ENCODE measurements around the gene SLC34A1.

SLC34A1 gene

DNA sequence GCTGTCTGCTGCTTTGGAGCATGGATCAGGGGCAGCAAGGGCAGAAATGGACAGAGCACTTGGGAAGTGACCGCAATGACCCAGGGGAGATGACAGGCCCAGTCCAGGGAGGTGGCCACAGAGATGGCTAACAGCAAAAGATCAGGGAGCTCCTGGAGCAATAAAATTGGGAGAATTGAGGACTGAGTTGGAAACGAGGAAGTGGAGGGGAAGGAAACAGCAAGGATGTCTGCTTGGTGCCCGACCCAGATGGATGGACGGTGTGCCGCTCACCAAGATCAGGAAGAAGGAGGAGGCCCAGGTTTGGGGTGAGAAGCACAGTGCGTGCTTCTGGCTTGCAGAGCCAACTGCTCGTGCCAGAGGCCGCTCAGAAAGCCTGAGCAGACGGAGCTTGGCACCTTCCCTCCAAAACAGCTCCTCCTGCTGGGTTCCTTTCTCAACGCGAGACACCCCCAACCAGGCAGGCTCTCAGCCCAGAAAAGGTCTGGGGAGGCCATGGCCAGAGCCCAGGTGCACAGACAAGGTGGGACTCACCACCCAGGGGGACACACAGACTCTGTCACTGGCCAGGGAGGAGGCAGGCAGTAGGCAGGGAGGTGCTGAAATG is 1.7 kb upstream of the SLC34A1 start:
- TF ChIP-seq, protein P1, sequence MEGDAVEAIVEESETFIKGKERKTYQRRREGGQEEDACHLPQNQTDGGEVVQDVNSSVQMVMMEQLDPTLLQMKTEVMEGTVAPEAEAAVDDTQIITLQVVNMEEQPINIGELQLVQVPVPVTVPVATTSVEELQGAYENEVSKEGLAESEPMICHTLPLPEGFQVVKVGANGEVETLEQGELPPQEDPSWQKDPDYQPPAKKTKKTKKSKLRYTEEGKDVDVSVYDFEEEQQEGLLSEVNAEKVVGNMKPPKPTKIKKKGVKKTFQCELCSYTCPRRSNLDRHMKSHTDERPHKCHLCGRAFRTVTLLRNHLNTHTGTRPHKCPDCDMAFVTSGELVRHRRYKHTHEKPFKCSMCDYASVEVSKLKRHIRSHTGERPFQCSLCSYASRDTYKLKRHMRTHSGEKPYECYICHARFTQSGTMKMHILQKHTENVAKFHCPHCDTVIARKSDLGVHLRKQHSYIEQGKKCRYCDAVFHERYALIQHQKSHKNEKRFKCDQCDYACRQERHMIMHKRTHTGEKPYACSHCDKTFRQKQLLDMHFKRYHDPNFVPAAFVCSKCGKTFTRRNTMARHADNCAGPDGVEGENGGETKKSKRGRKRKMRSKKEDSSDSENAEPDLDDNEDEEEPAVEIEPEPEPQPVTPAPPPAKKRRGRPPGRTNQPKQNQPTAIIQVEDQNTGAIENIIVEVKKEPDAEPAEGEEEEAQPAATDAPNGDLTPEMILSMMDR (conservative IDR thresholded peaks at IDR 0.05; ENCODE audit: low read depth, low read length) = peak; percentile 56
- no peak overlapping the region for H3K4me3 ChIP-seq (ENCODE audit: low read length)
- no peak for DNase-seq (ENCODE audit: low read depth)

DNA sequence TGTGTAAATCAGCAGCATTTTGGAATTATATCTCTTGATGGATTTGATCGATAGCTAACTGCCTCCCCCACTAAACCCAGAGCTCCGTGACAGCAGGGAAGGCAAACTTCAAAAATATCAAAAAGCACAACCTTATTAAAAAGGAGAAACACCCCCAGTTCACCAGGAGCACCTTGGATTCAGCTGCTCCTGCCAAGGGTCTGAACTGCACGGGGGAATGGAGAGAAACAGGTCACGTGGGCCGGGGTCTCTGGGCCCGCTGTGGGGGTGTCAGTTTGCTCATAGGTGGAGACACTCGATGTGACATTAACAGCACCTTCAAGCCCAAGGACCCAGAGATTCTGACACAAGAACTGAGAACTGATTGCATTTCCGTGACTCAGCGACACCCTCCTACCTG is 1.1 kb upstream of the SLC34A1 start:
- TF ChIP-seq, protein P1 (conservative IDR thresholded peaks at IDR 0.05; ENCODE audit: low read depth, low read length) = no peak

DNA sequence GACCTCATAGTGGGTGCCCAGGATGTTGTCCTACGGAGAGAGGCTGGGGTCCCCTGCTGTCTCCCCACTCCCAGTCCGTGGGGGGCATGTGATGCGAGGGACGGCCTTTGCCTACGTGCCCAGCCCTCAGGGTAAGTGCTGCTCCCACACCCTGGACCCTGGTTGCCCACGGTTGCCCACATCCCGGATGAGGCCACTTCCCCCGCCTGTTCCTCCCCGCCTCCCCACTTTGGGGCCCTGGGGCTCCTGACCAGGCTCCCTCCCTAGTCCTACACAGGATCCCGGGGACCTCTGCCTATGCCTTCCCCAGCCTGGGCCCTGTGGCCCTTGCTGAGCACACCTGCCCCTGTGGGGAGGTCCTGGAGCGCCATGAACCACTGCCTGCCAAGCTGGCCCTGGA is 1.5 kb downstream of the SLC34A1 start:
- no peak overlapping the region for H3K4me3 ChIP-seq (ENCODE audit: low read length)
- TF ChIP-seq, protein P1 (conservative IDR thresholded peaks at IDR 0.05; ENCODE audit: low read depth, low read length) = no peak
- DNase-seq (ENCODE audit: low read depth) = no peak

More for the DNA sequence above, 1.1 kb upstream of the SLC34A1 start:
- no peak overlapping the region for H3K4me3 ChIP-seq (ENCODE audit: low read length)
- DNase-seq (ENCODE audit: low read depth) = no peak

DNA sequence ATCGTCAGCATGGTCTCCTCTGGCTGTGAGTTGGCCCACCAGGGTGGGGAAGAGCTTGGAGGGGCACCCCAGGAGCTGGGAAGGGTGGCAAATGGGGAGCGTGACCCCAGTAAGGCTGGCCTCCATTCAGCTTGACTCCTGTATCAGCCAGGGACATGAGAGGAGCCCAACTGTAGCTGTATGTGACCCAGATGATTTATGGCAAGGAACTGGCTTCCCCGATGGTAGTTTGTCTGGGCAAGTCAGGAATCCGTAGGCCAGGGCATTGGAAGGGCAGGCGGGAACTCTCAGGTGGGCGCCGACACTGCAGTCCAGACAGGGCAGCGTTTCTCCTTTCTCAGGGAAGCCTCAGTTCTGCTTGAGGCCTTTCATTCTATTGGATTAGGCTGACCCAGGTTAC is 2.3 kb downstream of the SLC34A1 start:
- TF ChIP-seq, protein P1 (conservative IDR thresholded peaks at IDR 0.05; ENCODE audit: low read depth, low read length) = no peak
- H3K4me3 ChIP-seq (ENCODE audit: low read length) = no peak overlapping the region
- DNase-seq (ENCODE audit: low read depth) = no peak

DNA sequence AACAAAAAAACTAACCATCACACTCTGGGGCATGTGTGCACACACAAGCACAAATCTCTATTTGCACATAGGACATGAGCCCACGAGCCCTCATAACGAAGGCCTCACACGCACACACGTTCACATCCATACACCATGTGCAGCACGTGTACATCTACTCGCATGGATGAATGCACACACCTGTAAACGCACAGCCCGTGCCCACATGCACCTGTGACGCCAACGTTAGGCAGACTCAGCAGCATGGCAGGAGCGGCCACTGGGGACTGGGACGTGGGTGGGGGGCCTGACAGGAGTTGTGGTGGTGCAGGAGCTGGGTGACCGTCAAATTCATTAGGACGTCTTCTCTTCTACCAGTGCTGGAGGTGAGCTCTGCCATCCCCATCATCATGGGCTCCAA is 3.2 kb downstream of the SLC34A1 start:
- TF ChIP-seq, protein P1 (conservative IDR thresholded peaks at IDR 0.05; ENCODE audit: low read depth, low read length) = no peak
- no peak for DNase-seq (ENCODE audit: low read depth)
- no peak overlapping the region for H3K4me3 ChIP-seq (ENCODE audit: low read length)

DNA sequence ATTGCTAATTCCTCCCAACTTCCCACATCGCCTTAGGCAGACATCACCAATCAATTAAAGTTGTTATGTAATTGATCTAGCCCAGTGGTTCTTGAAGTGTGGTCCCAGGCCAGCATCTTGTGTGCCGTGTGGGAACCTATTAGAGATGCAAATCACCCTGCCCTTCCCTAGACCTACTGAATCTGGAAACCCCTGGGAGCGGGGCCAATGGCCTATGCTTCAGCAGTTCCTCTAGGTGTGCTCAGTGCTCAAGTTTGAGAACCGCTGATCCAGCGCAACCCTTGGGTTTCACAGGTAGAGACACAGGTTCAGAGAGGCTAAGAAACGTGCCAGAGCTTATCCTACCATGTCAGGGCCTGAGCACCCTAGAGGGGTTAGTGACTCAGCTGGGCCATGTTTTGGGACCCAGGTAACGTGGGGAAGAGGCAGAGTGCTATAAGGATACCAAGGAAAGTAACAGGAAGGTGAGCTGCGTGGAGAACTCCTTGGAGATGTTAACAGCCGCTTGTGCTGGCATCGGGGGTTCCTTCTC is 4.4 kb downstream of the SLC34A1 start:
- no peak for DNase-seq (ENCODE audit: low read depth)
- H3K4me3 ChIP-seq (ENCODE audit: low read length) = no peak overlapping the region
- TF ChIP-seq, protein P1 (conservative IDR thresholded peaks at IDR 0.05; ENCODE audit: low read depth, low read length) = no peak
